ENCODE data around the gene TRAF7.

Gene TRAF7

GRCh38 chr16:2207872-2208271 is 52.3 kb downstream of the TRAF7 start:
- H3K4me3 ChIP-seq (ENCODE audit: low read length) = no peak overlapping the region
- no peak for DNase-seq (ENCODE audit: low read depth, low spot score)

GRCh38 chr16:2208308-2208707 is 52.7 kb downstream of the TRAF7 start:
- no peak for DNase-seq (ENCODE audit: low read depth, low spot score)
- no peak overlapping the region for H3K4me3 ChIP-seq (ENCODE audit: low read length)

- no peak for DNase-seq (ENCODE audit: low read depth, low spot score)
- no peak overlapping the region for H3K4me3 ChIP-seq (ENCODE audit: low read length)
Measured at GRCh38 chr16:2208772-2209171, 53.2 kb downstream of the TRAF7 start.

GRCh38 chr16:2209258-2210008 is 53.9 kb downstream of the TRAF7 start:
- no peak overlapping the region for H3K4me3 ChIP-seq (ENCODE audit: low read length)
- no peak for DNase-seq (ENCODE audit: low read depth, low spot score)

- H3K4me3 ChIP-seq (ENCODE audit: low read length) = no peak overlapping the region
- DNase-seq (ENCODE audit: low read depth, low spot score) = no peak
Measured at GRCh38 chr16:2210009-2210332, 54.4 kb downstream of the TRAF7 start.

- DNase-seq (ENCODE audit: low read depth, low spot score) = no peak
- H3K4me3 ChIP-seq (ENCODE audit: low read length) = no peak within 1 kb of the TSS
Measured at GRCh38 chr16:2210386-2211365, 55.1 kb downstream of the TRAF7 start, which contains the start of gene BRICD5. Gene BRICD5 (minus strand): TSS chr16:2210863. CDS start chr16:2210833, 30 bp downstream.

GRCh38 chr16:2211923-2212347 is 56.4 kb downstream of the TRAF7 start:
- no peak overlapping the region for H3K4me3 ChIP-seq (ENCODE audit: low read length)
- no peak for DNase-seq (ENCODE audit: low read depth, low spot score)

GRCh38 chr16:2212362-2213324 is 57.1 kb downstream of the TRAF7 start:
- DNase-seq (ENCODE audit: low read depth, low spot score) = no peak
- peak overlapping the region; percentile 60 for H3K4me3 ChIP-seq (ENCODE audit: low read length)

- DNase-seq (ENCODE audit: low read depth, low spot score) = no peak
- H3K4me3 ChIP-seq (ENCODE audit: low read length) = peak overlapping the region; percentile 60
Measured at GRCh38 chr16:2213817-2214718, 58.5 kb downstream of the TRAF7 start.

- no peak for DNase-seq (ENCODE audit: low read depth, low spot score)
Measured at GRCh38 chr16:2214719-2214968, 59.1 kb downstream of the TRAF7 start, which contains the start of gene PGP. Gene PGP (minus strand): TSS chr16:2214840. CDS start chr16:2214777, 63 bp downstream.

GRCh38 chr16:2216330-2216729 is 60.7 kb downstream of the TRAF7 start:
- DNase-seq (ENCODE audit: low read depth, low spot score) = no peak
- H3K4me3 ChIP-seq (ENCODE audit: low read length) = peak overlapping the region; percentile 92

More at GRCh38 chr16:2214719-2214968, 59.1 kb downstream of the TRAF7 start, which contains the start of gene PGP:
- H3K4me3 ChIP-seq (ENCODE audit: low read length) = peak within 1 kb of the TSS; percentile 92

GRCh38 chr16:2223221-2223941 is 67.8 kb downstream of the TRAF7 start, which contains the start of gene E4F1:
Gene E4F1 (plus strand): TSS chr16:2223591. CDS start chr16:2223614, 23 bp downstream.
- H3K4me3 ChIP-seq (ENCODE audit: low read length) = peak within 1 kb of the TSS; percentile 89

GRCh38 chr16:2223942-2224486 is 68.4 kb downstream of the TRAF7 start:
- no peak for DNase-seq (ENCODE audit: low read depth, low spot score)
- H3K4me3 ChIP-seq (ENCODE audit: low read length) = peak overlapping the region; percentile 89

More at GRCh38 chr16:2223221-2223941, 67.8 kb downstream of the TRAF7 start, which contains the start of gene E4F1:
- peak; percentile 99 for DNase-seq (ENCODE audit: low read depth, low spot score)

- DNase-seq (ENCODE audit: low read depth, low spot score) = no peak
- no peak overlapping the region for H3K4me3 ChIP-seq (ENCODE audit: low read length)
Measured at GRCh38 chr16:2226245-2226793, 70.7 kb downstream of the TRAF7 start.

- DNase-seq (ENCODE audit: low read depth, low spot score) = no peak
- H3K4me3 ChIP-seq (ENCODE audit: low read length) = no peak overlapping the region
Measured at GRCh38 chr16:2226918-2227317, 71.3 kb downstream of the TRAF7 start.
